ENCODE data around the gene NIM1K.

DNA sequence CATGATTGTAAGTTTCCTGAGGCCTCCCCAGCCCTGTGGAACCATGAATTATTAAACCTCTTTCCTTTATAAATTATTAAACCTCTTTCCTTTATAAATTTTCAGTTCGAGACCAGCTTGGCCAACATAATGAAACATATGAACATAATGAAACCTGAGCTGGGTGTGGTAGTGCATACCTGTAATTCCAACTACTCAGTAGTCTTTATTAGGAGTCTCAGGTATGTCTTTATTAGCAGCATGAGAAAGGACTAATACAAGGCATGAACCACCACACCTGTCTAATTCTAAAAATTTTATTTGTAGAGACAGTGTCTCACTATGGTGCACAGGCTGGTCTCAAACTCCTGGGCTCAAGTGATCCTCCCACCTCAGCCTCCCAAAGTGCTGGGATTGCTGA lies 27.1 kb downstream of the NIM1K start:
- no peak for TF ChIP-seq POLR2A (IDR thresholded peaks at IDR 0.05; ENCODE audit: low read depth, low read length)
- no peak for TF ChIP-seq POLR2AphosphoS5 (IDR thresholded peaks at IDR 0.05; ENCODE audit: low read depth, low read length)
- no peak for TF ChIP-seq TAF1 (IDR thresholded peaks at IDR 0.05; ENCODE audit: low read depth, low read length)
- TF ChIP-seq SPI1 (IDR thresholded peaks at IDR 0.05; ENCODE audit: low read depth, low read length): no peak
